Renal cortical epithelial cell (primary cell): ENCODE results near the gene TRAF2. TPM values are rescaled to one million over a fixed set of nuclear protein-coding genes. Genes with fewer than 3 reads are reported as not detected.
"Not testable (repeated sequence)": the region's sequence is repeated elsewhere in the genome, so short reads cannot be mapped to it uniquely, and the experiment has no call there.

Experiments
- DNase-seq: peaks from one replicate; pipeline ENCODE4 v3.0.0-alpha.2; 2011; ENCODE audit warnings: low read depth
- total RNA-seq: library from RNA; depleted of rRNA; stranded (reverse); fragments of >200 nt; gene quantifications from 2 replicates; pipeline ENCODE4 v1.2.3, GENCODE V29; 2014

Gene TRAF2
- total RNA-seq, 1 donor from 2014 or later, result 21.9 TPM

- peak; percentile 86 for DNase-seq
Measured at GRCh38 chr9:136882109-136882946, 4.0 kb upstream of the TRAF2 start.

GRCh38 chr9:136882947-136883283, 3.4 kb upstream of the TRAF2 start:
- DNase-seq, result not testable (repeated sequence)

GRCh38 chr9:136883670-136884069, 2.6 kb upstream of the TRAF2 start:
- DNase-seq, result not testable (repeated sequence)

- no peak for DNase-seq
Measured at GRCh38 chr9:136886610-136887597, 588 bp downstream of the TRAF2 start.

- no peak for DNase-seq
Measured at GRCh38 chr9:136888454-136888853, 2.1 kb downstream of the TRAF2 start.

GRCh38 chr9:136889858-136890257, 3.5 kb downstream of the TRAF2 start:
- no peak for DNase-seq

- DNase-seq, result no peak
Measured at GRCh38 chr9:136890661-136891060, 4.3 kb downstream of the TRAF2 start.

GRCh38 chr9:136896027-136896426, 9.7 kb downstream of the TRAF2 start:
- DNase-seq, result no peak

- no peak for DNase-seq
Measured at GRCh38 chr9:136898483-136899100, 12.3 kb downstream of the TRAF2 start.

GRCh38 chr9:136899196-136899595, 12.9 kb downstream of the TRAF2 start:
- no peak for DNase-seq

- no peak for DNase-seq
Measured at GRCh38 chr9:136900556-136900955, 14.2 kb downstream of the TRAF2 start.

- DNase-seq, result no peak
Measured at GRCh38 chr9:136900988-136901515, 14.7 kb downstream of the TRAF2 start.

GRCh38 chr9:136901516-136902258, 15.4 kb downstream of the TRAF2 start:
- DNase-seq, result peak; percentile 88

GRCh38 chr9:136902259-136902821, 16.0 kb downstream of the TRAF2 start:
- peak; percentile 85 for DNase-seq

GRCh38 chr9:136903041-136903554, 16.8 kb downstream of the TRAF2 start:
- no peak for DNase-seq

GRCh38 chr9:136906266-136906665, 19.9 kb downstream of the TRAF2 start:
- no peak for DNase-seq

- no peak for DNase-seq
Measured at GRCh38 chr9:136907011-136907914, 20.9 kb downstream of the TRAF2 start.

GRCh38 chr9:136910197-136910900, 24.0 kb downstream of the TRAF2 start:
- no peak for DNase-seq

GRCh38 chr9:136910901-136911245, 24.6 kb downstream of the TRAF2 start:
- DNase-seq, result no peak
